Measurements from ENCODE around the gene MYZAP. TPM values are rescaled to one million over a fixed set of nuclear protein-coding genes. Genes with fewer than 3 reads are reported as not detected.

The MYZAP gene, protein sequence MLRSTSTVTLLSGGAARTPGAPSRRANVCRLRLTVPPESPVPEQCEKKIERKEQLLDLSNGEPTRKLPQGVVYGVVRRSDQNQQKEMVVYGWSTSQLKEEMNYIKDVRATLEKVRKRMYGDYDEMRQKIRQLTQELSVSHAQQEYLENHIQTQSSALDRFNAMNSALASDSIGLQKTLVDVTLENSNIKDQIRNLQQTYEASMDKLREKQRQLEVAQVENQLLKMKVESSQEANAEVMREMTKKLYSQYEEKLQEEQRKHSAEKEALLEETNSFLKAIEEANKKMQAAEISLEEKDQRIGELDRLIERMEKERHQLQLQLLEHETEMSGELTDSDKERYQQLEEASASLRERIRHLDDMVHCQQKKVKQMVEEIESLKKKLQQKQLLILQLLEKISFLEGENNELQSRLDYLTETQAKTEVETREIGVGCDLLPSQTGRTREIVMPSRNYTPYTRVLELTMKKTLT
- polyA plus RNA-seq: 0.16 TPM in 1 of 2 replicates, not detected in the other
- not detected in 2 replicates for polyA minus RNA-seq

- TF ChIP-seq POLR2AphosphoS5 (IDR thresholded peaks at IDR 0.05): no peak
- Histone ChIP-seq H3K9ac (ENCODE audit: low read length) (no peak within 1 kb of the TSS), H3K4me3 (ENCODE audit: low read length) (peak within 1 kb of the TSS; percentile 61), H3K36me3 (ENCODE audit: insufficient read depth, low read length) (no peaks in the 10 kb centered on the region), H3K4me2 (ENCODE audit: low read length) (no peak within 1 kb of the TSS), H3K9me3 (ENCODE audit: low read length) (no peaks in the 10 kb centered on the region), H3K27me3 (ENCODE audit: insufficient read depth, low read depth, low read length) (peaks cover 24% of the 10 kb centered on the region), H3K79me2 (replicated peaks; ENCODE audit: insufficient read depth, low read length) (no peaks in the 10 kb centered on the region), H3K27ac (ENCODE audit: low read length) (no peak within 1 kb of the TSS), H2AFZ (ENCODE audit: low read depth, low read length) (no peak within 1 kb of the TSS), H3F3A (ENCODE audit: insufficient read depth, low read length, poor library complexity, severe bottlenecking) (no peaks in the 10 kb centered on the region), H4K20me1 (ENCODE audit: insufficient read depth) (no peaks in the 10 kb centered on the region), H3K9me2 (ENCODE audit: insufficient read depth, low read length) (no peaks in the 10 kb centered on the region)
These were observed at the start of gene MYZAP for GRCh38 chr15:57591822-57592367. TSS of gene MYZAP (plus strand) at chr15:57591904. CDS start at chr15:57592035, 131 bp downstream.

DNA sequence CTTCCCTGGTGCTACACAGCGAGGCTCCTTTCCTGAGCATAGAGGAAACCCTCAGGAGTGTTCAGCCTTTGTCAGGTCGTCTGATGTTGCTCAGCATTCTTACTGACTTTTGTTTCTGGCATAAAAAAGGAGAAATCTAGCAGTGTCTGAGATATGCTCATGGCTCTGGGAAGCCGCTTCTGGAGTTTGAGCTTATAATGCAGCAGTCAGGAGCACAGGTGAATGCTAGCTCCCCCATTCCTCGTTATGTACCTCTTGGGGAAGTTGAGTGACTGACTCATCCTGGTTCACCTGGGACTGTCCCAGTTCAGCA is 49.2 kb upstream of the MYZAP start:
- Histone ChIP-seq H3K79me2 (replicated peaks; ENCODE audit: insufficient read depth, low read length) (no peaks in the 10 kb centered on the region), H3F3A (ENCODE audit: insufficient read depth, low read length, poor library complexity, severe bottlenecking) (no peaks in the 10 kb centered on the region), H3K4me2 (ENCODE audit: low read length) (no peak overlapping the region), H4K20me1 (ENCODE audit: insufficient read depth) (no peaks in the 10 kb centered on the region), H3K36me3 (ENCODE audit: insufficient read depth, low read length) (no peaks in the 10 kb centered on the region), H3K9ac (ENCODE audit: low read length) (no peak overlapping the region), H3K27ac (ENCODE audit: low read length) (no peak overlapping the region), H3K9me2 (ENCODE audit: insufficient read depth, low read length) (no peaks in the 10 kb centered on the region), H2AFZ (ENCODE audit: low read depth, low read length) (no peak overlapping the region), H3K9me3 (ENCODE audit: low read length) (no peaks in the 10 kb centered on the region), H3K27me3 (ENCODE audit: insufficient read depth, low read depth, low read length) (no peaks in the 10 kb centered on the region), H3K4me3 (ENCODE audit: low read length) (no peak overlapping the region)
- TF ChIP-seq CTCF (IDR thresholded peaks at IDR 0.05; ENCODE audit: poor library complexity, severe bottlenecking) (peak; percentile 52), EP300 (conservative IDR thresholded peaks at IDR 0.05; ENCODE audit: poor library complexity, severe bottlenecking) (no peak), RAD21 (conservative IDR thresholded peaks at IDR 0.05) (peak; percentile 30), MXI1 (conservative IDR thresholded peaks at IDR 0.05; ENCODE audit: poor library complexity, severe bottlenecking) (no peak), EZH2 (IDR thresholded peaks at IDR 0.05; ENCODE audit: borderline replicate concordance, insufficient read depth, low read length, poor library complexity, severe bottlenecking) (no peak)

DNA sequence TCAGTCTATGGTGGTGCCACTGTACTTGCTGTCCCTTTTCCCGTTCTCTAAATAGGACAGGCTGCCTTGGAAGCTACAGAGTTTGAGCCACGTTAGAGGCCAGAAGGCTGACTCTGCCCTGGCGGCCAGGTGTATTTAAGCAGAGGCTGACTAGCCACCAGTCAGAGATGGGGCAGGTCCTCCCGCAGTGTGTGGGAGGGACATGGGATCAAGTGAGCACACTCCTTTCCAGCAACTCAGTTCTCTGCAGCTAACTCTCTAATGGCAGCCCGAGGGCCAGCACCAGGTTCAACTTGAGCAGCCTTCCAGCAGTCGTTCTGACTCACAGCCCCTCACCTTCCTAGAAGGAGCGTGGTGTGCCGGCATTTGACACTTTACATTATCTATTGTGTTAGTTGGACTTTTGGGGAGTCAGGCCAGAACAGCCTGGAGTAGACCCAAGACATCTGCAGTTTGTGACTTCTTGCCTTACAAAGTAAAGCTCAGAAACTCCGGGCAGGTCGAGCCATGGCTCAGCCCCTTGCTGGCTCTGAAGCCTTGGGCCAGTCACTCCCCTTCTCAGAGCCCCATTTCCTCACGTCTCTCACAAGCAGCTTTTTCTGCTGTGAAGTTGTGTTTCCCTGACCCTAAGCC is 46.7 kb upstream of the MYZAP start:
- no peak overlapping the region for H2AFZ ChIP-seq (ENCODE audit: low read depth, low read length)
- H3K9me2 ChIP-seq (ENCODE audit: insufficient read depth, low read length): no peaks in the 10 kb centered on the region

More for the DNA sequence above, 46.7 kb upstream of the MYZAP start:
- no peaks in the 10 kb centered on the region for H3K9me3 ChIP-seq (ENCODE audit: low read length)
- no peaks in the 10 kb centered on the region for H3K27me3 ChIP-seq (ENCODE audit: insufficient read depth, low read depth, low read length)
- H3K4me2 ChIP-seq (ENCODE audit: low read length): no peak overlapping the region
- no peaks in the 10 kb centered on the region for H3K79me2 ChIP-seq (replicated peaks; ENCODE audit: insufficient read depth, low read length)
- TF ChIP-seq CTCF (IDR thresholded peaks at IDR 0.05; ENCODE audit: poor library complexity, severe bottlenecking): no peak
- no peak for TF ChIP-seq POLR2AphosphoS5 (IDR thresholded peaks at IDR 0.05)
- no peak for TF ChIP-seq RAD21 (conservative IDR thresholded peaks at IDR 0.05)
- TF ChIP-seq EZH2 (IDR thresholded peaks at IDR 0.05; ENCODE audit: borderline replicate concordance, insufficient read depth, low read length, poor library complexity, severe bottlenecking): no peak
- H3K9ac ChIP-seq (ENCODE audit: low read length): no peak overlapping the region
- no peaks in the 10 kb centered on the region for H4K20me1 ChIP-seq (ENCODE audit: insufficient read depth)
- H3K36me3 ChIP-seq (ENCODE audit: insufficient read depth, low read length): no peaks in the 10 kb centered on the region
- H3K27ac ChIP-seq (ENCODE audit: low read length): no peak overlapping the region
- no peaks in the 10 kb centered on the region for H3F3A ChIP-seq (ENCODE audit: insufficient read depth, low read length, poor library complexity, severe bottlenecking)
- H3K4me3 ChIP-seq (ENCODE audit: low read length): no peak overlapping the region
